Measurements from ENCODE around the gene GARIN5A.

GRCh38 chr19:50423279-50424113 is 53.2 kb downstream of the GARIN5A start:
- TF ChIP-seq, protein P1, sequence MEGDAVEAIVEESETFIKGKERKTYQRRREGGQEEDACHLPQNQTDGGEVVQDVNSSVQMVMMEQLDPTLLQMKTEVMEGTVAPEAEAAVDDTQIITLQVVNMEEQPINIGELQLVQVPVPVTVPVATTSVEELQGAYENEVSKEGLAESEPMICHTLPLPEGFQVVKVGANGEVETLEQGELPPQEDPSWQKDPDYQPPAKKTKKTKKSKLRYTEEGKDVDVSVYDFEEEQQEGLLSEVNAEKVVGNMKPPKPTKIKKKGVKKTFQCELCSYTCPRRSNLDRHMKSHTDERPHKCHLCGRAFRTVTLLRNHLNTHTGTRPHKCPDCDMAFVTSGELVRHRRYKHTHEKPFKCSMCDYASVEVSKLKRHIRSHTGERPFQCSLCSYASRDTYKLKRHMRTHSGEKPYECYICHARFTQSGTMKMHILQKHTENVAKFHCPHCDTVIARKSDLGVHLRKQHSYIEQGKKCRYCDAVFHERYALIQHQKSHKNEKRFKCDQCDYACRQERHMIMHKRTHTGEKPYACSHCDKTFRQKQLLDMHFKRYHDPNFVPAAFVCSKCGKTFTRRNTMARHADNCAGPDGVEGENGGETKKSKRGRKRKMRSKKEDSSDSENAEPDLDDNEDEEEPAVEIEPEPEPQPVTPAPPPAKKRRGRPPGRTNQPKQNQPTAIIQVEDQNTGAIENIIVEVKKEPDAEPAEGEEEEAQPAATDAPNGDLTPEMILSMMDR (IDR thresholded peaks at IDR 0.05 in 8 of 11, conservative IDR thresholded peaks at IDR 0.05 in 3 of 11), result no peak
- TF ChIP-seq POLR2AphosphoS5 (IDR thresholded peaks at IDR 0.05), result no peak
- no peak for TF ChIP-seq POLR2A (IDR thresholded peaks at IDR 0.05)
